IMR-90 (cell line): Measurements from ENCODE around the gene CTNND2.

Experiments
- CHD1 ChIP-seq: IDR thresholded peaks from 2 replicates; pipeline ENCODE4 v1.6.1; 2012; ENCODE audit warnings: low read depth, low read length, improper control_type of control experiment
- CTCF ChIP-seq: conservative IDR thresholded peaks from 2 replicates; pipeline ENCODE4 v1.5.1; 2012; ENCODE audit warnings: mild to moderate bottlenecking, low read depth, low read length, improper control_type of control experiment
- ELK1 ChIP-seq: fragments of 150-350 bp; IDR thresholded peaks from 2 replicates; pipeline ENCODE4 v1.6.1; 2016; ENCODE audit warnings: low read depth, mild to moderate bottlenecking, low read length, moderate library complexity, borderline replicate concordance
- MAFK ChIP-seq: IDR thresholded peaks from 2 replicates; pipeline ENCODE4 v1.6.1; 2012; ENCODE audit warnings: low read depth, low read length, improper control_type of control experiment
- MXI1 ChIP-seq: IDR thresholded peaks from 2 replicates; pipeline ENCODE4 v1.6.1; 2012; ENCODE audit warnings: low read depth, mild to moderate bottlenecking, low read length, moderate library complexity, borderline replicate concordance
- NFE2L2 ChIP-seq: fragments of 150-350 bp; IDR thresholded peaks from 2 replicates; pipeline ENCODE4 v1.6.1; 2016; ENCODE audit warnings: low read depth, mild to moderate bottlenecking, low read length
- POLR2A ChIP-seq: IDR thresholded peaks from 2 replicates; pipeline ENCODE4 v1.6.1; 2012; ENCODE audit warnings: mild to moderate bottlenecking, low read depth, low read length
- RFX5 ChIP-seq: IDR thresholded peaks from 2 replicates; pipeline ENCODE4 v1.8.0; 2012; ENCODE audit warnings: low read depth, mild to moderate bottlenecking, low read length, moderate library complexity
- TF ChIP-seq, protein P1 (sequence below): fragments of 150-350 bp; IDR thresholded peaks from 2 replicates; pipeline ENCODE4 v1.6.1; 2017; ENCODE audit warnings: mild to moderate bottlenecking, antibody characterized with exemption, low read length, low read depth

GRCh38 chr5:11252523-11252922 lies 651.7 kb downstream of the CTNND2 start:
- TF ChIP-seq, protein P1, sequence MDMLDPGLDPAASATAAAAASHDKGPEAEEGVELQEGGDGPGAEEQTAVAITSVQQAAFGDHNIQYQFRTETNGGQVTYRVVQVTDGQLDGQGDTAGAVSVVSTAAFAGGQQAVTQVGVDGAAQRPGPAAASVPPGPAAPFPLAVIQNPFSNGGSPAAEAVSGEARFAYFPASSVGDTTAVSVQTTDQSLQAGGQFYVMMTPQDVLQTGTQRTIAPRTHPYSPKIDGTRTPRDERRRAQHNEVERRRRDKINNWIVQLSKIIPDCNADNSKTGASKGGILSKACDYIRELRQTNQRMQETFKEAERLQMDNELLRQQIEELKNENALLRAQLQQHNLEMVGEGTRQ, result no peak
- TF ChIP-seq CHD1 (no peak), CTCF (no peak), RFX5 (no peak), ELK1 (no peak), NFE2L2 (no peak), MAFK (no peak), POLR2A (no peak), MXI1 (no peak)
